Lower lobe of right lung (tissue), 2 donors: ENCODE data around the gene CADM3. TPM values are rescaled to one million over a fixed set of nuclear protein-coding genes. Genes with fewer than 3 reads are reported as not detected.

Experiments
- ATAC-seq, 2 donors: fragments of 200-7000 bp; cut with Tn5 transposase; one replicate each; pipeline ENCODE4 v1.9.1; 2020 to 2022; ENCODE audit warnings: mild to moderate bottlenecking in 2 of 2, moderate library complexity in 2 of 2
- DNase-seq: peaks from one replicate; pipeline ENCODE4 v3.0.0-alpha.2; 2020
- H3K27ac ChIP-seq: fragments of 200-600 bp; one replicate; pipeline ENCODE4 v1.8.0; 2022
- H3K27me3 ChIP-seq: fragments of 200-600 bp; one replicate; pipeline ENCODE4 v1.8.0; 2022; ENCODE audit warnings: low read depth
- H3K36me3 ChIP-seq: fragments of 200-600 bp; one replicate; pipeline ENCODE4 v1.8.0; 2022; ENCODE audit warnings: mild to moderate bottlenecking
- H3K4me1 ChIP-seq: fragments of 200-600 bp; one replicate; pipeline ENCODE4 v1.8.0; 2022
- H3K4me3 ChIP-seq: fragments of 200-600 bp; one replicate; pipeline ENCODE4 v1.8.0; 2022; ENCODE audit warnings: mild to moderate bottlenecking
- H3K9me3 ChIP-seq: fragments of 200-600 bp; one replicate; pipeline ENCODE4 v1.8.0; 2022
- intact Hi-C: fragments of 100-400 bp; cut with DNase I; formaldehyde crosslinking; loops from one replicate; pipeline ENCODE4 v1.11.0; 2022
- total RNA-seq: library from RNA; stranded (reverse); fragmentation: NEBNext Ultra II Directional; extraction: Animal tissue kit (Norgen Biotek cat#: 25700); gene quantifications from one replicate; pipeline ENCODE4 v1.2.1, GENCODE V29; 2021
- TF ChIP-seq, protein P1 (sequence below): fragments of 200-600 bp; IDR thresholded peaks from one replicate; pipeline ENCODE4 v1.8.0; 2022; ENCODE audit warnings: antibody characterized with exemption, mild to moderate bottlenecking
- donor health status: DM: no; HTN: yes; CAD: no; lungs with severe emphysema.

CADM3 gene
- total RNA-seq, 1 donor from 2014 or later = 8.8 TPM

DNA sequence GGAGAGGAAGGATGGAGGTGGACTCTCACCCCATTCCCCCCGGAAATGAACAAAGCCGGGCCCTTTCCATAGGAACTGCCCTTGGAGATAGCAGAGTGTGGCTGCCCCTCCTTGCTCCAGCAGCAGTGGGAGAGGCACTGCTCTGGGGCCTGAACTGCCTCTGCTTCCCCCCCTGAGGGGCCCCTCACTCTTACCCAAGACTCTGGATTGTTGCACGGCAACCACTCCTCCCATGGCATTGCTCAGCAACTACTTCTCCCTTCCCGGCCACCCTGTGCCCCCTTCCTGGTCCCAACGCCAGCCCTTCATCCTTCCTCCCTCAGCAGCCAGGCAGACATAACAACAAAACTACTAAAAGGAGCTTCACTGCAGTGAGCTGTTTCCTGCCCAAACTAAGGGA is 30.2 kb downstream of the CADM3 start:
- peaks cover 11% of the 10 kb centered on the region for H3K27me3 ChIP-seq
- DNase-seq = no peak
- no peaks in the 10 kb centered on the region for H3K36me3 ChIP-seq
- peaks cover 3% of the 10 kb centered on the region for H3K4me1 ChIP-seq
- no peaks in the 10 kb centered on the region for H3K9me3 ChIP-seq
- peak overlapping the region; percentile 14 for H3K4me3 ChIP-seq
- ATAC-seq = no peak
- no peak overlapping the region for H3K27ac ChIP-seq
- TF ChIP-seq, protein P1, sequence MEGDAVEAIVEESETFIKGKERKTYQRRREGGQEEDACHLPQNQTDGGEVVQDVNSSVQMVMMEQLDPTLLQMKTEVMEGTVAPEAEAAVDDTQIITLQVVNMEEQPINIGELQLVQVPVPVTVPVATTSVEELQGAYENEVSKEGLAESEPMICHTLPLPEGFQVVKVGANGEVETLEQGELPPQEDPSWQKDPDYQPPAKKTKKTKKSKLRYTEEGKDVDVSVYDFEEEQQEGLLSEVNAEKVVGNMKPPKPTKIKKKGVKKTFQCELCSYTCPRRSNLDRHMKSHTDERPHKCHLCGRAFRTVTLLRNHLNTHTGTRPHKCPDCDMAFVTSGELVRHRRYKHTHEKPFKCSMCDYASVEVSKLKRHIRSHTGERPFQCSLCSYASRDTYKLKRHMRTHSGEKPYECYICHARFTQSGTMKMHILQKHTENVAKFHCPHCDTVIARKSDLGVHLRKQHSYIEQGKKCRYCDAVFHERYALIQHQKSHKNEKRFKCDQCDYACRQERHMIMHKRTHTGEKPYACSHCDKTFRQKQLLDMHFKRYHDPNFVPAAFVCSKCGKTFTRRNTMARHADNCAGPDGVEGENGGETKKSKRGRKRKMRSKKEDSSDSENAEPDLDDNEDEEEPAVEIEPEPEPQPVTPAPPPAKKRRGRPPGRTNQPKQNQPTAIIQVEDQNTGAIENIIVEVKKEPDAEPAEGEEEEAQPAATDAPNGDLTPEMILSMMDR = no peak
- intact Hi-C loops = no loop called here

DNA sequence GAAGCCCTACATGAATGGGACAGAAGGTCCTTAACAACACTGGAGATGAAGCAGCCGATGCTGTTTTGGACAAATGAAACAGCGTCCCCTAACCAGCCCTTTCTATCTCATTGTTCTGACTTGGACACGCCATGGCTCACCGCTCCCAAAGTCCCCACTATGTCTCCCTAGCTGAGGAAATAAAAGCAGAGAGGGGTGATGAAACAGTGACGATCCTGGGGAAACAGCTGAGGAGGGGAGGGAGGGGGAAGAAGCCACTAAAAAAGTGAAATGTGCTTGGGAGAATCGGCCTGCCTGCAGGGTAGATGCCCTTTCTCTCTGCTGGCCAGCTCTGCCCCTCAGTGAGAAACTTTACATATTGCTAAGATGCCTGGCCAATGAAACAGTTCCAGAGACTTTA is 32.2 kb downstream of the CADM3 start:
- intact Hi-C loops = no loop called here
- TF ChIP-seq, protein P1 = no peak
- DNase-seq (no peak), ATAC-seq (no peak)
- H3K27ac ChIP-seq = no peak overlapping the region
- H3K36me3 ChIP-seq = no peaks in the 10 kb centered on the region
- no peak overlapping the region for H3K4me3 ChIP-seq
- H3K9me3 ChIP-seq = no peaks in the 10 kb centered on the region
- H3K27me3 ChIP-seq = peaks cover 18% of the 10 kb centered on the region
- peaks cover 3% of the 10 kb centered on the region for H3K4me1 ChIP-seq

DNA sequence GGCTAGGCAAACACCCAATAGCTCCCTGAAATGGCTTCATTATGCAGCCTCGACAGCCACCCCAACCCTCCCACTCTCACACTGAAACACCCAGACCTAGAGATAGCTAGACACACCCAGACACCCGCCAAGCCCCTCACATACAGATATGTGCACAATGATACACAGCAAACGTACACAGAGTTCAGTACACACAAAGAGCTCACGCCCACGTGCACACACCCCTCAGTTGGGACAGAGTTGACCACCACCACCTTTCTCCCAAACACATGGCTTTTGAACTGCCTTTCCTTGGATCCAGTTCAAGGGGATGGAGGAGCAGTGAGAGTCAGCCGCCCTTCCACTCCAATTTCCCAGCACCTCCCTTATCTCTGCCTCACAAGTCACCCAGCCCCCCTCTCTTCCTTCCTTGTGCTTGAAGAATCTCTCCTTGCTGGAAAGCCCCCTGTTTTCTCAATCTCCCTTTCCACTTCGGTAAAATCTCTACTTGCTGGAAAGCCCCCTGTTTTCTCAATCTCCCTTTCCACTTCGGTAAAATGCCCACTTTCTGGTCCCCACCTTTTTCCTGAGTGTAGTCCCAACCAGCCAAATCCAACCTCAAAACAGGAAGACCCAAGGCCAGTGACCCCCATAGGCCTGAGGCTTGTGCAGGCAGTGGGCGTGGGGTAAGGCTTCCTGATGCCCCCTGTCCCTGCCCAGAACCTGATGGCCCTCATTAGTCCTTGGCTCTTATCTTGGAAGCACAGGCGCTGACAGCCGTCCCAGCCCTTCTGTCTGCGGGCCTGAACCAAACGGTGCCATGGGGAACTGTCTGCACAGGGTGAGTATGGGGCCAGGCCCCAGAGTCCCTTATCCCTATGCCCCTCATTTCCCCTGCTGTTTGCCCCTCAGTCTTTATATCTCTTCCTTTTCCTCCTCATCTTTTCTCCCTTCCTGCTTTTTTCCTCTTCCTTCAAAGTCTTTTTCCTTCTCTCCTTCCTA is 33.0 kb downstream of the CADM3 start, which contains the start of gene ACKR1:
TSS of gene ACKR1 (plus strand) at position 715 of the 981 bp plus-strand sequence. CDS start at position 800, 85 bp downstream.
- intact Hi-C loops = no loop called here
- Histone ChIP-seq H3K36me3 (no peaks in the 10 kb centered on the region), H3K27ac (no peak within 1 kb of the TSS), H3K27me3 (peaks cover 18% of the 10 kb centered on the region), H3K4me1 (peaks cover 3% of the 10 kb centered on the region), H3K9me3 (no peaks in the 10 kb centered on the region), H3K4me3 (peak within 1 kb of the TSS; percentile 32)
- ATAC-seq = peak; percentile 11 to 20
- no peak for DNase-seq
- TF ChIP-seq, protein P1 = no peak

DNA sequence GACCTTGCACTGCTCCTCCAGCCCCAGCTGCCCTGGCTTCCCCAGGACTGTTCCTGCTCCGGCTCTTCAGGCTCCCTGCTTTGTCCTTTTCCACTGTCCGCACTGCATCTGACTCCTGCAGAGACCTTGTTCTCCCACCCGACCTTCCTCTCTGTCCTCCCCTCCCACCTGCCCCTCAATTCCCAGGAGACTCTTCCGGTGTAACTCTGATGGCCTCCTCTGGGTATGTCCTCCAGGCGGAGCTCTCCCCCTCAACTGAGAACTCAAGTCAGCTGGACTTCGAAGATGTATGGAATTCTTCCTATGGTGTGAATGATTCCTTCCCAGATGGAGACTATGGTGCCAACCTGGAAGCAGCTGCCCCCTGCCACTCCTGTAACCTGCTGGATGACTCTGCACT is 33.8 kb downstream of the CADM3 start:
- TF ChIP-seq, protein P1 = no peak
- DNase-seq = no peak
- H3K4me3 ChIP-seq = peak overlapping the region; percentile 32
- H3K27me3 ChIP-seq = peaks cover 20% of the 10 kb centered on the region
- H3K4me1 ChIP-seq = peaks cover 3% of the 10 kb centered on the region
- no peaks in the 10 kb centered on the region for H3K9me3 ChIP-seq
- no peak for ATAC-seq
- no peak overlapping the region for H3K27ac ChIP-seq
- intact Hi-C loops = no loop called here
- no peaks in the 10 kb centered on the region for H3K36me3 ChIP-seq

DNA sequence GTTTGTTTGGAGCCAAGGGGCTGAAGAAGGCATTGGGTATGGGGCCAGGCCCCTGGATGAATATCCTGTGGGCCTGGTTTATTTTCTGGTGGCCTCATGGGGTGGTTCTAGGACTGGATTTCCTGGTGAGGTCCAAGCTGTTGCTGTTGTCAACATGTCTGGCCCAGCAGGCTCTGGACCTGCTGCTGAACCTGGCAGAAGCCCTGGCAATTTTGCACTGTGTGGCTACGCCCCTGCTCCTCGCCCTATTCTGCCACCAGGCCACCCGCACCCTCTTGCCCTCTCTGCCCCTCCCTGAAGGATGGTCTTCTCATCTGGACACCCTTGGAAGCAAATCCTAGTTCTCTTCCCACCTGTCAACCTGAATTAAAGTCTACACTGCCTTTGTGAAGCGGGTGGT is 34.7 kb downstream of the CADM3 start:
- H3K27me3 ChIP-seq = peaks cover 20% of the 10 kb centered on the region
- H3K27ac ChIP-seq = no peak overlapping the region
- TF ChIP-seq, protein P1 = no peak
- intact Hi-C loops = no loop called here
- H3K4me1 ChIP-seq = peaks cover 3% of the 10 kb centered on the region
- peak overlapping the region; percentile 32 for H3K4me3 ChIP-seq
- DNase-seq (no peak), ATAC-seq (no peak)
- H3K9me3 ChIP-seq = no peaks in the 10 kb centered on the region
- H3K36me3 ChIP-seq = no peaks in the 10 kb centered on the region
